Measurements from ENCODE around the gene ZNF584. TPM values are rescaled to one million over a fixed set of nuclear protein-coding genes. Genes with fewer than 3 reads are reported as not detected.

ZNF584 gene
- total and polyA plus RNA-seq, 10 of the 15 experiments (the other 5 are each of a cell fraction or from before 2014, with no cell fraction given): 2.0 to 10.7 (median 6.3) TPM

DNA sequence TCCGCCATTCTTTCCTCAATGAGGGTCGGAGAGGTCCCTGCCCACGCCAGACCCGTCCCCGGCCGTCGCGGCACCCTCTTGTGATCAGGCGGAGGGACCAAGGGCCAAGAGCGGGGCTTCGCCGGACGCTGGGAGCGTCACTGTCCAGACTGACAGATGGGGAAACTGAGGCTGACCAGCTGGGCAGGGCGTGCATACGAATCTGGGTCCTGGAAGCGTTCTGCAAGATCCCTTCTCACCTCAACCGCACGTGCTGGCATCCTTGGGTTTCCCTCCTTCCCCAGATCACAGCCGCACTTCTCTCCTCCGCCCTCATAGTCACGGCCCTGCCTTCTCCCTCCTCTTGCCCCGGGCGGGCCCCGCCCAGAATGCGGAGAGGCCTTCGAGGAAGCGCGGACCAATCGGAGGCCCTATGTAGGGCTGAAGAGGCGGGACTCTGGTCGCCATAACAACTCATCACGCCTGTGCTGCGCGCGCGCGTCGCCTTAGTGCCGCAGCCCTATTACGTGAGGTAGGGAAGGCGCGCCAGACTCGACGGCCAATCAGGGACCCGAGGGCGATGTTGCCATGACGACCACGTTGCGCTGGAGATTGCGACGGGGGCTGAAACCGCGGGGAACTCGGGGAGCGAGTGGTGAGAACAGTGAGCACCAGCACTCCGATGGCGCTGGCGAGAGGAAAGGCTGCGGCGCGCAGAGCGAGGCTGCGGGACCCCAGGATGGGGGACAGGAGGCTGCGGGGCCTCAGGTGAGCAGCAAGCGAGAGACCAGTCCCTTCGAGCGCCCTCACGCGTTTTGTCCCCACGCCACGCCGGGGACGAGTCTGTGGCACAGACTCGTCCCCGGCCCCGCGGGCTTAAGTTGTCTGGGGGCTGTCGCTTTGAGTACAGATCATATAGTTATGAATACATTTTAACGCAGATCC is 7.3 kb upstream of the ZNF584 start (continued):
- TF ChIP-seq, protein P1, sequence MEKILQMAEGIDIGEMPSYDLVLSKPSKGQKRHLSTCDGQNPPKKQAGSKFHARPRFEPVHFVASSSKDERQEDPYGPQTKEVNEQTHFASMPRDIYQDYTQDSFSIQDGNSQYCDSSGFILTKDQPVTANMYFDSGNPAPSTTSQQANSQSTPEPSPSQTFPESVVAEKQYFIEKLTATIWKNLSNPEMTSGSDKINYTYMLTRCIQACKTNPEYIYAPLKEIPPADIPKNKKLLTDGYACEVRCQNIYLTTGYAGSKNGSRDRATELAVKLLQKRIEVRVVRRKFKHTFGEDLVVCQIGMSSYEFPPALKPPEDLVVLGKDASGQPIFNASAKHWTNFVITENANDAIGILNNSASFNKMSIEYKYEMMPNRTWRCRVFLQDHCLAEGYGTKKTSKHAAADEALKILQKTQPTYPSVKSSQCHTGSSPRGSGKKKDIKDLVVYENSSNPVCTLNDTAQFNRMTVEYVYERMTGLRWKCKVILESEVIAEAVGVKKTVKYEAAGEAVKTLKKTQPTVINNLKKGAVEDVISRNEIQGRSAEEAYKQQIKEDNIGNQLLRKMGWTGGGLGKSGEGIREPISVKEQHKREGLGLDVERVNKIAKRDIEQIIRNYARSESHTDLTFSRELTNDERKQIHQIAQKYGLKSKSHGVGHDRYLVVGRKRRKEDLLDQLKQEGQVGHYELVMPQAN (conservative IDR thresholded peaks at IDR 0.05): peak; percentile 83
- TF ChIP-seq TBL1XR1 (IDR thresholded peaks at IDR 0.05; ENCODE audit: low read depth, low read length) (no peak; the same call in 1 of the 2 replicates), EZH2 (IDR thresholded peaks at IDR 0.05; ENCODE audit: borderline replicate concordance, control insufficient read depth, low read depth, low read length) (no peak), MTA2 (IDR thresholded peaks at IDR 0.05; ENCODE audit: low read depth) (no peak), GABPA (IDR thresholded peaks at IDR 0.05; ENCODE audit: low read depth) (no peak), EED (IDR thresholded peaks at IDR 0.05; ENCODE audit: low read depth) (no peak), POLR2AphosphoS5 (IDR thresholded peaks at IDR 0.05; ENCODE audit: low read length) (peak; percentile 84), BHLHE40 (IDR thresholded peaks at IDR 0.05; ENCODE audit: borderline replicate concordance in 1 of 2, low read depth in 2 of 2, low read length in 1 of 2) (peak; percentile 71 to 89; a peak in 3 of 4 replicates), PAX8 (IDR thresholded peaks at IDR 0.05) (no peak), RFX5 (IDR thresholded peaks at IDR 0.05; ENCODE audit: low read depth, low read length) (peak; percentile 98), SRF (IDR thresholded peaks at IDR 0.05; ENCODE audit: low read depth in 2 of 2, low read length in 2 of 2) (0 out of 4 replicates have a peak, but pooled peaks of 1 of the 2 experiments have one; percentile 47), ETV6 (conservative IDR thresholded peaks at IDR 0.05 in 1 of 2, IDR thresholded peaks at IDR 0.05 in 1 of 2; ENCODE audit: borderline replicate concordance in 1 of 2, low read depth in 1 of 2) (no peak), RAD51 (IDR thresholded peaks at IDR 0.05) (no peak), NFIC (IDR thresholded peaks at IDR 0.05; ENCODE audit: low read depth, low read length) (no peak), FOXM1 (IDR thresholded peaks at IDR 0.05; ENCODE audit: low read depth, low read length) (no peak), TAF1 (IDR thresholded peaks at IDR 0.05; ENCODE audit: borderline replicate concordance, low read depth, low read length) (peak; percentile 86; the same call in 1 of the 2 replicates), RBBP5 (conservative IDR thresholded peaks at IDR 0.05) (no peak), CBFB (IDR thresholded peaks at IDR 0.05; ENCODE audit: low read depth) (no peak; the same call in 1 of the 2 replicates)
- TF ChIP-seq, protein P2, sequence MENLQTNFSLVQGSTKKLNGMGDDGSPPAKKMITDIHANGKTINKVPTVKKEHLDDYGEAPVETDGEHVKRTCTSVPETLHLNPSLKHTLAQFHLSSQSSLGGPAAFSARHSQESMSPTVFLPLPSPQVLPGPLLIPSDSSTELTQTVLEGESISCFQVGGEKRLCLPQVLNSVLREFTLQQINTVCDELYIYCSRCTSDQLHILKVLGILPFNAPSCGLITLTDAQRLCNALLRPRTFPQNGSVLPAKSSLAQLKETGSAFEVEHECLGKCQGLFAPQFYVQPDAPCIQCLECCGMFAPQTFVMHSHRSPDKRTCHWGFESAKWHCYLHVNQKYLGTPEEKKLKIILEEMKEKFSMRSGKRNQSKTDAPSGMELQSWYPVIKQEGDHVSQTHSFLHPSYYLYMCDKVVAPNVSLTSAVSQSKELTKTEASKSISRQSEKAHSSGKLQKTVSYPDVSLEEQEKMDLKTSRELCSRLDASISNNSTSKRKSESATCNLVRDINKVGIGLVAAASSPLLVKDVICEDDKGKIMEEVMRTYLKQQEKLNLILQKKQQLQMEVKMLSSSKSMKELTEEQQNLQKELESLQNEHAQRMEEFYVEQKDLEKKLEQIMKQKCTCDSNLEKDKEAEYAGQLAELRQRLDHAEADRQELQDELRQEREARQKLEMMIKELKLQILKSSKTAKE (IDR thresholded peaks at IDR 0.05; ENCODE audit: low read depth, poor library complexity, severe bottlenecking): no peak
- TF ChIP-seq, protein P3, sequence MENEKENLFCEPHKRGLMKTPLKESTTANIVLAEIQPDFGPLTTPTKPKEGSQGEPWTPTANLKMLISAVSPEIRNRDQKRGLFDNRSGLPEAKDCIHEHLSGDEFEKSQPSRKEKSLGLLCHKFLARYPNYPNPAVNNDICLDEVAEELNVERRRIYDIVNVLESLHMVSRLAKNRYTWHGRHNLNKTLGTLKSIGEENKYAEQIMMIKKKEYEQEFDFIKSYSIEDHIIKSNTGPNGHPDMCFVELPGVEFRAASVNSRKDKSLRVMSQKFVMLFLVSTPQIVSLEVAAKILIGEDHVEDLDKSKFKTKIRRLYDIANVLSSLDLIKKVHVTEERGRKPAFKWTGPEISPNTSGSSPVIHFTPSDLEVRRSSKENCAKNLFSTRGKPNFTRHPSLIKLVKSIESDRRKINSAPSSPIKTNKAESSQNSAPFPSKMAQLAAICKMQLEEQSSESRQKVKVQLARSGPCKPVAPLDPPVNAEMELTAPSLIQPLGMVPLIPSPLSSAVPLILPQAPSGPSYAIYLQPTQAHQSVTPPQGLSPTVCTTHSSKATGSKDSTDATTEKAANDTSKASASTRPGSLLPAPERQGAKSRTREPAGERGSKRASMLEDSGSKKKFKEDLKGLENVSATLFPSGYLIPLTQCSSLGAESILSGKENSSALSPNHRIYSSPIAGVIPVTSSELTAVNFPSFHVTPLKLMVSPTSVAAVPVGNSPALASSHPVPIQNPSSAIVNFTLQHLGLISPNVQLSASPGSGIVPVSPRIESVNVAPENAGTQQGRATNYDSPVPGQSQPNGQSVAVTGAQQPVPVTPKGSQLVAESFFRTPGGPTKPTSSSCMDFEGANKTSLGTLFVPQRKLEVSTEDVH (IDR thresholded peaks at IDR 0.05; ENCODE audit: low read depth, partially characterized antibody): peak; percentile 26
- TF ChIP-seq, protein P4, sequence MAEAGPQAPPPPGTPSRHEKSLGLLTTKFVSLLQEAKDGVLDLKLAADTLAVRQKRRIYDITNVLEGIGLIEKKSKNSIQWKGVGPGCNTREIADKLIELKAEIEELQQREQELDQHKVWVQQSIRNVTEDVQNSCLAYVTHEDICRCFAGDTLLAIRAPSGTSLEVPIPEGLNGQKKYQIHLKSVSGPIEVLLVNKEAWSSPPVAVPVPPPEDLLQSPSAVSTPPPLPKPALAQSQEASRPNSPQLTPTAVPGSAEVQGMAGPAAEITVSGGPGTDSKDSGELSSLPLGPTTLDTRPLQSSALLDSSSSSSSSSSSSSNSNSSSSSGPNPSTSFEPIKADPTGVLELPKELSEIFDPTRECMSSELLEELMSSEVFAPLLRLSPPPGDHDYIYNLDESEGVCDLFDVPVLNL (IDR thresholded peaks at IDR 0.05; ENCODE audit: low read depth, low read length): peak; percentile 51
